NCI-H510A treated with DMSO at 0.1 percent for 48 hours (cell line): ENCODE measurements around the gene ACER3.
"Not testable (repeated sequence)": the region's sequence is repeated elsewhere in the genome, so short reads cannot be mapped to it uniquely, and the experiment has no call there.

Experiments used
- DNase-seq: peaks from one replicate; lab custom pipeline; 2025; lab: John Stamatoyannopoulos, UW

ACER3 gene

GRCh38 chr11:77059806-77060205 is 199.1 kb downstream of the ACER3 start:
- DNase-seq, result no peak

- no peak for DNase-seq
Observed at GRCh38 chr11:77060234-77060633, 199.5 kb downstream of the ACER3 start.

GRCh38 chr11:77061258-77061657 is 200.5 kb downstream of the ACER3 start:
- DNase-seq, result not testable (repeated sequence)

GRCh38 chr11:77062924-77063323 is 202.2 kb downstream of the ACER3 start:
- no peak for DNase-seq

- no peak for DNase-seq
Observed at GRCh38 chr11:77063407-77063806, 202.7 kb downstream of the ACER3 start.

- no peak for DNase-seq
Observed at GRCh38 chr11:77063861-77064260, 203.1 kb downstream of the ACER3 start.

GRCh38 chr11:77064648-77065217 is 204.0 kb downstream of the ACER3 start:
- no peak for DNase-seq

GRCh38 chr11:77065878-77066228 is 205.1 kb downstream of the ACER3 start:
- DNase-seq, result peak; percentile 43

GRCh38 chr11:77066229-77067042 is 205.7 kb downstream of the ACER3 start, which contains the start of gene CAPN5:
TSS of gene CAPN5 (plus strand) at chr11:77066971. CDS start at chr11:77084887, 17,916 bp downstream.
- DNase-seq, result peak; percentile 81

GRCh38 chr11:77067861-77068443 is 207.2 kb downstream of the ACER3 start:
- DNase-seq, result no peak

GRCh38 chr11:77068457-77069335 is 208.0 kb downstream of the ACER3 start:
- no peak for DNase-seq

GRCh38 chr11:77069336-77069968 is 208.7 kb downstream of the ACER3 start:
- DNase-seq, result peak; percentile 50

GRCh38 chr11:77069969-77070582 is 209.4 kb downstream of the ACER3 start:
- DNase-seq, result no peak

GRCh38 chr11:77071077-77071476 is 210.4 kb downstream of the ACER3 start:
- DNase-seq, result no peak

GRCh38 chr11:77071671-77072605 is 211.2 kb downstream of the ACER3 start:
- no peak for DNase-seq

- no peak for DNase-seq
Observed at GRCh38 chr11:77072851-77073327, 212.2 kb downstream of the ACER3 start.

- DNase-seq, result peak; percentile 39
Observed at GRCh38 chr11:77073328-77074001, 212.7 kb downstream of the ACER3 start.

- peak; percentile 29 for DNase-seq
Observed at GRCh38 chr11:77074205-77074604, 213.5 kb downstream of the ACER3 start.

GRCh38 chr11:77074626-77075221 is 214.0 kb downstream of the ACER3 start:
- DNase-seq, result no peak
